ENCODE results near the gene TXNL4A.

Gene TXNL4A

GRCh38 chr18:79951545-79952455 lies 36.6 kb downstream of the TXNL4A start, which contains the start of gene SLC66A2:
SLC66A2 (minus strand) TSS chr18:79951653; CDS start chr18:79950926, 727 bp downstream.
- Histone ChIP-seq H3K36me3 (ENCODE audit: control insufficient read depth, low read depth, low read length) (no peaks in the 10 kb centered on the region), H3K4me1 (ENCODE audit: control insufficient read depth, low read depth, low read length) (peaks cover 6% of the 10 kb centered on the region), H3K9me3 (ENCODE audit: control insufficient read depth, low read depth, low read length) (no peaks in the 10 kb centered on the region), H3K27me3 (ENCODE audit: control insufficient read depth, insufficient read depth, low read length) (peaks cover 66% of the 10 kb centered on the region), H3K27ac (ENCODE audit: low read length) (no peak within 1 kb of the TSS), H3K4me3 (ENCODE audit: low read length) (peak within 1 kb of the TSS; percentile 56), H3K9ac (ENCODE audit: low read length) (no peak within 1 kb of the TSS)

- H3K9me3 ChIP-seq (ENCODE audit: control insufficient read depth, low read depth, low read length), result no peaks in the 10 kb centered on the region
- peak overlapping the region; percentile 56 for H3K4me3 ChIP-seq (ENCODE audit: low read length)
- H3K9ac ChIP-seq (ENCODE audit: low read length), result no peak overlapping the region
- peaks cover 6% of the 10 kb centered on the region for H3K4me1 ChIP-seq (ENCODE audit: control insufficient read depth, low read depth, low read length)
- H3K27ac ChIP-seq (ENCODE audit: low read length), result no peak overlapping the region
- H3K36me3 ChIP-seq (ENCODE audit: control insufficient read depth, low read depth, low read length), result no peaks in the 10 kb centered on the region
- H3K27me3 ChIP-seq (ENCODE audit: control insufficient read depth, insufficient read depth, low read length), result peaks cover 57% of the 10 kb centered on the region
Measured at GRCh38 chr18:79950515-79951341, 37.6 kb downstream of the TXNL4A start.

- H3K27ac ChIP-seq (ENCODE audit: low read length), result no peak overlapping the region
- H3K36me3 ChIP-seq (ENCODE audit: control insufficient read depth, low read depth, low read length), result no peaks in the 10 kb centered on the region
- H3K4me3 ChIP-seq (ENCODE audit: low read length), result no peak overlapping the region
- no peak overlapping the region for H3K9ac ChIP-seq (ENCODE audit: low read length)
- peaks cover 5% of the 10 kb centered on the region for H3K4me1 ChIP-seq (ENCODE audit: control insufficient read depth, low read depth, low read length)
- no peaks in the 10 kb centered on the region for H3K9me3 ChIP-seq (ENCODE audit: control insufficient read depth, low read depth, low read length)
- peaks cover 49% of the 10 kb centered on the region for H3K27me3 ChIP-seq (ENCODE audit: control insufficient read depth, insufficient read depth, low read length)
Measured at GRCh38 chr18:79949697-79950487, 38.5 kb downstream of the TXNL4A start.

DNA sequence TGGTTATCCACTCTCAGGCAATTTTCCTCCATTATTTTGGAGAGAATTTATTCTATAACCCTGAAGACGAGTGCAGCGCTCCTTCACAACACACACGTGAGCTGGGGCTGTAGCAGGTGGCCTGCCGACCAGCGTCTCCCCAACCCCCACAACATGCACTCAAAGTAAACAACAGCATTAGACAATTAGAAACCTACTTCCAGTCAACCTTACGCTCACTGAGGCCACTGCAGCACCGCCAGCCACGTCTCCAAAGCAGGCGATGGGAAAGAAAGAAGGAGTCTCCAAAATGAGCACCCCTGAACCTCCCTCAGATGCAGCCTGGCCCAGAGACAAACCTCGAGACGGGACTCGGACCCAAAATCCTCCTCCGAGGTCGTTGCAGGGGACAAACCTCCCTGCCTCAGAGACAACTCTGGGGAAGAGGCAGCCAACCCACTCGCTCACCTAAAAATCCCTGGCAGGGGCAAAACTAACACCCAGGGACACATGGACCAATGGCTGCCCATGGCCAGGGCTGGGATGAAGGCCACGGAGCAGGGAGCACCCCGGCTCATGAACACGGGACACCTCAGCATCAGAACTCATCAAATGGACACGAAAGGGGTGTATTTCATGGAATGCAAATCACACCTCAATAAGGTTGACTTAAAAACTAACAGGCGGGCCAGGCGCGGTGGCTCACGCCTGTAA lies 39.5 kb downstream of the TXNL4A start:
- Histone ChIP-seq H3K4me3 (ENCODE audit: low read length) (no peak overlapping the region), H3K27ac (ENCODE audit: low read length) (no peak overlapping the region), H3K36me3 (ENCODE audit: control insufficient read depth, low read depth, low read length) (no peaks in the 10 kb centered on the region), H3K4me1 (ENCODE audit: control insufficient read depth, low read depth, low read length) (peaks cover 3% of the 10 kb centered on the region), H3K9ac (ENCODE audit: low read length) (no peak overlapping the region), H3K27me3 (ENCODE audit: control insufficient read depth, insufficient read depth, low read length) (peaks cover 39% of the 10 kb centered on the region), H3K9me3 (ENCODE audit: control insufficient read depth, low read depth, low read length) (no peaks in the 10 kb centered on the region)

GRCh38 chr18:79947881-79948610 lies 40.3 kb downstream of the TXNL4A start:
- Histone ChIP-seq H3K9me3 (ENCODE audit: control insufficient read depth, low read depth, low read length) (no peaks in the 10 kb centered on the region), H3K27me3 (ENCODE audit: control insufficient read depth, insufficient read depth, low read length) (peaks cover 30% of the 10 kb centered on the region), H3K36me3 (ENCODE audit: control insufficient read depth, low read depth, low read length) (no peaks in the 10 kb centered on the region), H3K27ac (ENCODE audit: low read length) (no peak overlapping the region), H3K4me1 (ENCODE audit: control insufficient read depth, low read depth, low read length) (peaks cover under 1% of the 10 kb centered on the region), H3K4me3 (ENCODE audit: low read length) (no peak overlapping the region), H3K9ac (ENCODE audit: low read length) (no peak overlapping the region)

DNA sequence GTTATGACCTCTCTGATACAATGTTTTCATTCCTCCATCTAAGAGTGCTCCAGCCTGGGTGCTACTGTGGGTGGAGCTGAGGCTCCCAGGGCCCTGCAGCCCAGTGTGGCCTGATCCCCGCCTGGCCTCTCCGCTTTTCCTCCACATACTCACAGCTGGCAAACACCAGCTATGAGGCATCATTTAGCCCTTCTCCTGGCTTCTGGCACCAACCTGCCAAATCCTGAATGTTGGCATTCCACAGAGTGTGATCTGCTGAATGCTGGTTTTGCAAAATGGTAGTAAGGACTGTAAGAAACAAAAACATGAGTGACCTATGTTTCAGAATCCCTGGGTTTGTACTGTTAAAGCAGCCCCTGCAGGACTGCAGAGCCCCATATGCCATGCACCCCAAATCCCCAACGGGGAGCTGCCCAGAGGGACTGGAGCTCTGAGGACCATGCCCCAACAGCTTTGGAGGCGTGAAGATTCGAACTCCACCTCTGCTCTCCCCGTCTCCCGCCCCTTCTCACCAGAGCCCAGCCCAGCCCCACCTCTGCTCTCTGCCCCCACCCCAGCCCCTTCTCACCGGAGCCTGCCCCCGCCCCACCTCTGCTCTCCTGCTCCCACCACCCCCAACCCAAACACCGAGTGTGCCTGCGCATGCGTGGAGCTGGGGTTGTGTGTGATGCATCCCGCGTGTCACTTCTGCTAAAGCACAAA lies 41.2 kb downstream of the TXNL4A start:
- H3K4me1 ChIP-seq (ENCODE audit: control insufficient read depth, low read depth, low read length), result no peaks in the 10 kb centered on the region
- no peak overlapping the region for H3K9ac ChIP-seq (ENCODE audit: low read length)
- H3K27ac ChIP-seq (ENCODE audit: low read length), result no peak overlapping the region
- H3K9me3 ChIP-seq (ENCODE audit: control insufficient read depth, low read depth, low read length), result no peaks in the 10 kb centered on the region
- H3K4me3 ChIP-seq (ENCODE audit: low read length), result no peak overlapping the region
- H3K27me3 ChIP-seq (ENCODE audit: control insufficient read depth, insufficient read depth, low read length), result peaks cover 22% of the 10 kb centered on the region
- H3K36me3 ChIP-seq (ENCODE audit: control insufficient read depth, low read depth, low read length), result no peaks in the 10 kb centered on the region

DNA sequence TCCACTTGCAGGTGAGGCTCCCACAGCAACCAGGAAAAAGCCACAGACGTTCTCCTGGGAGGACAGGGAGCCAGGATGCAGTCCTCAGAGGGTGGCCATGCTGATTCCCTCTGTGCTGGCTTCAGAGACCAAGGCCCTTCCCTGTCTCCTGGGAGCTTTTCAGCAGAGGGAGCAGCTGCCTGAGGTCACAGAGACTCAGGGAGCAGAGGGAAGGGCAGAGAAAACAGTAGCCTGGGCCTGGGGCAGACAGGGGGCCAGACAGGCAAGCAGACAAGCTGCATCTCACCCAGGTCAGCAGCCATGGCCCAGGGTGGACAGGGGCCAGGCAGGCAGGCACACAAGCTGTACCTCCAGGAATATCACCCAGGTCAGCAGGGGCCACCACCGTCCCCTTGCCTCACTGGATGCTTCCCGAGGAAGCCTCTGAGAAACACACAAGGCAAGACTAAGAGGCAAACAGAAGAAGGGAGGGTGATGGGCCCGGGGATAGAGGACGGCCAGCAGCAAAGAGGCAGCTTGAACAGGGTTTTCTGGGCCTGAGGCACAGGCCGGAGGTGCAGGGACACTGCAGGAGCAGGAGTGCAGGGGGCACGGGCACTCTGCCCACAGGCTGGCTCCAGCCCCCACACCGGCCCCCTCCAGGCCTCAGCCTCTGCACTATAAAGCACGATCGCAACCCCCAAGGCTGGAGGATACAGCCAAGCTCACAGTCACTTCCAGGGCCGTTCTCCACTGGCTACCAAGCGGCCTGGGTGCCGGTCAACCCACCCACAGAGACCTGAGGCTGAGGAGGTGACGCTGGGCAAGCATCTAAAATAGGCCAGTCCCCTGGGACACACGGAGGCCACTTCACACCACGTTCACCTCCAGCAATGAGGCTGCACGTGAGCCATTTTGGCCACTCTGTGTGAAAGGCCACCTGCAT lies 43.0 kb downstream of the TXNL4A start:
- Histone ChIP-seq H3K9ac (ENCODE audit: low read length) (no peak overlapping the region), H3K27ac (ENCODE audit: low read length) (no peak overlapping the region), H3K4me3 (ENCODE audit: low read length) (no peak overlapping the region), H3K36me3 (ENCODE audit: control insufficient read depth, low read depth, low read length) (peaks cover 3% of the 10 kb centered on the region), H3K9me3 (ENCODE audit: control insufficient read depth, low read depth, low read length) (no peaks in the 10 kb centered on the region), H3K27me3 (ENCODE audit: control insufficient read depth, insufficient read depth, low read length) (peaks cover 10% of the 10 kb centered on the region), H3K4me1 (ENCODE audit: control insufficient read depth, low read depth, low read length) (no peaks in the 10 kb centered on the region)

- no peak overlapping the region for H3K9ac ChIP-seq (ENCODE audit: low read length)
- H3K4me1 ChIP-seq (ENCODE audit: control insufficient read depth, low read depth, low read length), result no peaks in the 10 kb centered on the region
- peaks cover 3% of the 10 kb centered on the region for H3K36me3 ChIP-seq (ENCODE audit: control insufficient read depth, low read depth, low read length)
- no peak overlapping the region for H3K27ac ChIP-seq (ENCODE audit: low read length)
- H3K27me3 ChIP-seq (ENCODE audit: control insufficient read depth, insufficient read depth, low read length), result peaks cover 4% of the 10 kb centered on the region
- H3K4me3 ChIP-seq (ENCODE audit: low read length), result no peak overlapping the region
- H3K9me3 ChIP-seq (ENCODE audit: control insufficient read depth, low read depth, low read length), result no peaks in the 10 kb centered on the region
Measured at GRCh38 chr18:79944746-79945117, 43.6 kb downstream of the TXNL4A start.

DNA sequence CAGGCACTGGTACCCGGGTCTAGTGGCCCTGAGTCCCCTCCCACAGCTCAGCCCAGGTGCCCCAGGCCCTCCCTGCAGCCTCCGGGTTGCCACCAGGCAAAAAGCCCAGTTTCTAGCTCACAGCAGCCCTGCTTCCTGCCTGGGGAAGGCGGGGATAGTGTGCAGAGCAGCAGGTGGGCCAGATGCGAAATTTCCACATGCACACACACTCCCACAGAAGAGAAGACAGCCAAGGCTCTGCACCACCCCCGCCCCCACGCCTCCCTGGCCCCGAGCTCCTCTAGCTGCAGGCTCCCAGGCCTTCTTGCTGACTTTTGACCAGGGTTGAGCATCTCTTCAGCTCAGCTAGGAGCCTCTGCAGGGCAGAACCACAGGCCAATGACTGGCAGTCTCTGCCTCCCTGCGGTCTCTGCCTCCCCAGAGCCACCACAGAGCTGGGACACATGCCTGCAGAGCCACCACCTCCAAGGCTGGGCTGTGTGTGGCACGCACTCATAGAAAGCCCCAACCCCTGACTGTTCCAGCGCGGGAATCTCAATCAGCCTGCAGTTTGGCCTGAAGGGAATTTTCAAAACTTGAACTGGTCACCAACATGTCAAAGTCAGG lies 44.1 kb downstream of the TXNL4A start:
- H3K9ac ChIP-seq (ENCODE audit: low read length), result no peak overlapping the region
- no peak overlapping the region for H3K4me3 ChIP-seq (ENCODE audit: low read length)
- no peaks in the 10 kb centered on the region for H3K9me3 ChIP-seq (ENCODE audit: control insufficient read depth, low read depth, low read length)
- no peaks in the 10 kb centered on the region for H3K4me1 ChIP-seq (ENCODE audit: control insufficient read depth, low read depth, low read length)
- H3K27ac ChIP-seq (ENCODE audit: low read length), result no peak overlapping the region
- H3K36me3 ChIP-seq (ENCODE audit: control insufficient read depth, low read depth, low read length), result peaks cover 3% of the 10 kb centered on the region
- H3K27me3 ChIP-seq (ENCODE audit: control insufficient read depth, insufficient read depth, low read length), result no peaks in the 10 kb centered on the region

All from iPS-18a (cell line).